Astrocyte of the spinal cord (primary cell): ENCODE measurements around the gene ARHGAP26.

Experiments used
- DNase-seq: peaks from one replicate; pipeline ENCODE4 v3.0.0; 2011; ENCODE audit warnings: low read depth, low spot score
- H3K4me3 ChIP-seq: 2 replicates; pipeline ENCODE4 v1.5.1; 2011; ENCODE audit warnings: low read depth, mild to moderate bottlenecking, low read length, moderate library complexity
- CTCF ChIP-seq: IDR thresholded peaks from 2 replicates; pipeline ENCODE4 v1.5.1; 2012; ENCODE audit warnings: low read depth, mild to moderate bottlenecking, low read length, inconsistent platforms
- in situ Hi-C: cut with HindIII; loops from 2 replicates; pipeline ENCODE4 v1.10.0; 2017; ENCODE audit warnings: low sequenced_read_pairs

ARHGAP26 gene

GRCh38 chr5:143230676-143230996 is 460.5 kb downstream of the ARHGAP26 start:
- in situ Hi-C loops: no loop called here
- no peak overlapping the region for H3K4me3 ChIP-seq
- TF ChIP-seq CTCF: no peak
- no peak for DNase-seq

GRCh38 chr5:143231416-143231815 is 461.2 kb downstream of the ARHGAP26 start:
- no peak for DNase-seq
- TF ChIP-seq CTCF: no peak
- in situ Hi-C loops: no loop called here

GRCh38 chr5:143231973-143232812 is 462.0 kb downstream of the ARHGAP26 start:
- no peak overlapping the region for H3K4me3 ChIP-seq
- TF ChIP-seq CTCF: no peak
- in situ Hi-C loops: no loop called here
- no peak for DNase-seq

More at GRCh38 chr5:143231416-143231815, 461.2 kb downstream of the ARHGAP26 start:
- no peak overlapping the region for H3K4me3 ChIP-seq

GRCh38 chr5:143233031-143233430 is 462.9 kb downstream of the ARHGAP26 start:
- peak; percentile 55 for DNase-seq
- in situ Hi-C loops: no loop called here
- TF ChIP-seq CTCF: no peak
- H3K4me3 ChIP-seq: no peak overlapping the region

GRCh38 chr5:143234162-143234842 is 464.1 kb downstream of the ARHGAP26 start:
- TF ChIP-seq CTCF: no peak
- DNase-seq: no peak
- no peak overlapping the region for H3K4me3 ChIP-seq
- in situ Hi-C loops: no loop called here

GRCh38 chr5:143235423-143235822 is 465.2 kb downstream of the ARHGAP26 start:
- TF ChIP-seq CTCF: no peak
- in situ Hi-C loops: no loop called here
- peak; percentile 44 for DNase-seq
- no peak overlapping the region for H3K4me3 ChIP-seq
